ENCODE measurements around the gene TNIK.

- TF ChIP-seq CTCF (IDR thresholded peaks at IDR 0.05) (no peak), POLR2AphosphoS5 (IDR thresholded peaks at IDR 0.05) (no peak)
These were observed 371.7 kb downstream of the TNIK start for GRCh38 chr3:171088496-171088895.

Data from breast epithelium (tissue), 3 donors.